Measurements from ENCODE around the gene GRIN2A. TPM values are rescaled to one million over a fixed set of nuclear protein-coding genes. Genes with fewer than 3 reads are reported as not detected.

The GRIN2A gene
- polyA plus RNA-seq, 4 donors, result 0.66 to 6.5 (median 5.9) TPM

DNA sequence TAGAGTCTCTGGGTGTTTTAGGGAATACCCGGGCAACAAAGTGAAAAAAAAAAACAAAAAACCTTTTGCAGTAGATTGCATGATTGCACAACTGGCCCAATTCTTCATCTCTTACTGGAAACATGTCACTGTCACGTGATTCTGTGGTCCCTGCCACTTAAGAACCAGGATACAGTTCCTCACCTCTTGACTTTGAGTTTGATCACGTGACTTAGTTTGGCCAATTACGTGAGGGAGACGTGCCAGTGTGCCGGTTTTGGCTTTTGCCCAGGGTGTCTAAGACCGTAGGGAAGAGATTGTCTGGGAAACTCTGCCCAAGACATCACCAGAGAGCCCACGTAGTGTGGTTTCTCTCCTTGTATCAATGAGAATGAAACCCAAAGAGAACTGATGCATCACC lies 88.7 kb downstream of the GRIN2A start:
- no peak for DNase-seq (ENCODE audit: low read depth in 4 of 4, low spot score in 3 of 4)

- no peak for DNase-seq (ENCODE audit: low read depth in 4 of 4, low spot score in 3 of 4)
Measured at GRCh38 chr16:10090816-10091215, 91.4 kb downstream of the GRIN2A start.

- DNase-seq (ENCODE audit: low read depth in 4 of 4, low spot score in 3 of 4), result no peak
Measured at GRCh38 chr16:10088380-10088793, 93.8 kb downstream of the GRIN2A start.

DNA sequence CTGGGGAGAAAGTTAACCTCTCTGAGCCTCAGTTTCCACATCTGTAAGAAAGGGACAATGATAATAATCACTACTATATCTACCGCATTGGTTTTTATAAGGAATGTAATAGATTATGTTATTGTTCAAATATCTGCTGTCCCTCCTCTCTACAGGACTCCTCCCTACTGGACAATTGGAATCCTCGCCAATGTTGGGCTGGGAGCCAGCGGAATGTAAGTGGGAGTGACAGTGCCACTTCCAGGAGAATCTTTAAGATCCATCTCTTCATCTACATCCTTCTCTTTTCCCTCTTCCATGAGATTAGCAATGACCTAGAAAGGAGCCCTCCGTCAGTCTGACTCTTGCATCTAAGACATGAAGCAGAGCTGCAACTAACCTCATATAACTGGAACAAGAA lies 95.1 kb downstream of the GRIN2A start:
- DNase-seq (ENCODE audit: low read depth in 4 of 4, low spot score in 3 of 4), result no peak

- DNase-seq (ENCODE audit: low read depth in 4 of 4, low spot score in 3 of 4), result no peak
Measured at GRCh38 chr16:10086620-10087019, 95.6 kb downstream of the GRIN2A start.

GRCh38 chr16:10085078-10085798 lies 97.0 kb downstream of the GRIN2A start:
- no peak for DNase-seq (ENCODE audit: low read depth in 4 of 4, low spot score in 3 of 4)

- DNase-seq (ENCODE audit: low read depth in 4 of 4, low spot score in 3 of 4), result no peak
Measured at GRCh38 chr16:10083301-10083700, 98.9 kb downstream of the GRIN2A start.

DNA sequence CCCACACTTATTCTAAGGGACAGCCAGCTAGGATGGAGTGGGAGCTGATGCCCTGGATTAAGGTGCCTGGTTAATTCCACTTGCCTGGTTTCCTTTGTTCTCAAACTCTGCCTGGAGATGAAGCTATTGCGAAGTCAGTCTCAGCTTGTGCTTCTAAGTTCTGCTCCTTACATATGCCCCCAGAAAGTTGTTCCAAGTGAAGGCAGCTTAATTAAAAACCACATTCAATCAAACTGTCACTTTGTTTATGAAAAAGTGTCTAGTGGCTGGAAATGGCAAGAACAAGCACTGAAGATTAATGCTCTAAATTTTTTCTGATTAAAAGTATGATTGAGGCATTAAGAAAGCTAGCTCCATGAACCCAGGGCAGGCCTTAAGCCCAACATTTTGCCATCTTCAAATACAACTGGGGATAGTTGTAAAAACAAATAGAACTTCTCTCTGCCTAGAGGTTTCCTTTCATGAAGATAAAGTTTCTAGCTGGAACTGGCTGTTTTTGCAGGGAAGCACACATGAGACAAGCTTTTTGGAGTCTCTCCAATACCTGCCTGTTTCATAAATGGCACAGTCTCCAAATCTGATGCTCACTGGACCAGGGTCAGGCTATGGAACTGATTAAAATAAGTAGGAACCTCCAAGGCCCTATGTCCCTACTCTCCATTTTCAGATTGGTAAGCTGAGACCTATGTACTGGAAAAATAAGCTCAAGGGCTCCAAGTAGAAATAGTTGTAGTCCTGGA lies 100.9 kb downstream of the GRIN2A start:
- DNase-seq (ENCODE audit: low read depth in 4 of 4, low spot score in 3 of 4), result no peak

DNA sequence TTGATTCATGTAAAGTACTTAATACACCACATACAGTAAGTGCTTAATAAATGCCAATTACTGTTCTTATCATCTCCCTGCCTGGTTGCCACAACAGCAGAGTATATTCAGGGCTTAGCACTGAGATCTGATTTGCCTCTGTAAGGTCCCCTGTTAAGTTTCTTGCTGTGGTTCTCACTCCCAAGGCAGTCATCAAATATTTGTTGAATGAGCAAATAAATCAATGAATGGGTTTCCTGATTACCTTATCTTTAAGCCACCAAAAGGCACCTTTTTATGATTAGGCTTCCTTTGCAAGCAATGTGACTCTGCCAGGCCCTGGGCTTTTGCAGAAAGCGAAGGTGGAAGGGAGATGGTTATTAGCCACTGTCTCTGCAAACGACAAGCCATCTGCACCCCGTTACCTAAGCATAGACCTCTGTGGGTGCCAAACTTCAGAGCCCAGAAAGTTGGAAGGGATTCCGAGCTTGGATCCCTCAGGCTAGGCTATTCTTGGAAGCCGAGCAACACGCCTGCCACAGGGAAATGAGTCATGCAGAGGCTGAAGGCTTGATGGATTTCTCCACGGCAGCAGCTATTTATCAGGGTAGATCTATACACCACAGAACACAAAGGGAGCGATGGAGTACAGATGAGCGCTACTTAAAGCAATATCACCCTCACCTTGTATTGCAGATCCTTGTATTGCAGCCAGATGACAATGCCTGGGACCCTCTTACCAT lies 102.0 kb downstream of the GRIN2A start:
- no peak for DNase-seq (ENCODE audit: low read depth in 4 of 4, low spot score in 3 of 4)

DNA sequence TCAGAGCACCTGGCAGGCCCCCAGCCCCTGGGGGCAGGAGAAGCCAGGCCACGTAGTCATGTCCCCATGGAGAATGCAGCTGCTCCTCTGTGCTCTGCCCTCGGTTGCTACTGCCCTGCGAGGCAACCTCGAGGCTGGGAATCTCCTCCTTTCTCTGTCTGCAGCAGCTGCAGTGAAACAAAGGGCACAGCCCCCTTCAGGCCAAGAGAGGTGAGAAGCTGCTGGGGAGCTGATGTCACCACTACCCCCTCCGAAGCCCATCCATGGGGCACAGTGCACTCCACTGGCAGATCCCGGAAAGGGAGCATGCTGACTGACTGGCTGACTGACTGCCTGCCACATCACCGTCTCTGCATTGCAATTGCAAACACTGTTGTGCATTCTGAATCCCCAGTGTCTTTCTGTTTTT lies 103.7 kb downstream of the GRIN2A start:
- DNase-seq (ENCODE audit: low read depth in 4 of 4, low spot score in 3 of 4), result no peak

- no peak for DNase-seq (ENCODE audit: low read depth in 4 of 4, low spot score in 3 of 4)
Measured at GRCh38 chr16:10077861-10078260, 104.4 kb downstream of the GRIN2A start.

DNA sequence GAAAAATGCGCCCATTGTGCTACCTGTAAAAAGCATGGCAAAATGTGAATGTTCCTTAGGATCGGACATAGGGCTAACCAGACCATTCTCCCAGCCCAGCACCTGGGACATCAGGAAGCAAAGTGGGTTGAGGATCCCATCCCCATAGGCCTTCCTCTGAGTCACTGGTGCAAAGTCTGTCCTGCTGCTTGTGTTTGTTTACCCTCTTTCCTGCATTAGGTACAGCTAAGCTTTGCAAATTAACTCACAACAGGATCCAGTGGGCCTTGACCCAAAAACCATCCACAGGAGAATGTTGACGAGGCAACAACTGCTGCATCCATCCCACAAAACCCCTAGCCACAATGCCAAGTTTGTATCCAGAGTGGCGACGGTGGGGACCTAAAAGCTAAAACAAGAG lies 106.2 kb downstream of the GRIN2A start:
- DNase-seq (ENCODE audit: low read depth in 4 of 4, low spot score in 3 of 4), result no peak

DNA sequence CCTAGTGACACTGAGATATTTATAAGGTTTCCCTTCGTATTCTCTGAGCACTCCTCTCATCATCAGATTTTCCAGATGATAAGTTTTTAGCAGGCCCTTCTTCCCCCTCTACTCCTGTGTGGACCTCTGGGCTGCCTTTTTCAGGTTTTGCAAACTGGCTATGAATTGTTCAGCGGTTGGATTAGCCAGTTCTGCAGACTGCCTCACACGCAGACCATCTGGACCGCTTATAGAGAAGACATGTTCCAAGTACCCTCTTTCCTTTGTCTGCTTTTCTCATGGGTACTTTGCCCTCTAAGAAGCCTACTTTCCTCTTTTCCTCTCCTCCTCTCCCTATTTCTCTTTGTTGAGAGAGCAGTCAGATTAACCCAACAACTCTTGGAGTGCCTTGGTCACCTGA lies 111.6 kb downstream of the GRIN2A start:
- no peak for DNase-seq (ENCODE audit: low read depth in 4 of 4, low spot score in 3 of 4)

GRCh38 chr16:10069374-10069773 lies 112.9 kb downstream of the GRIN2A start:
- DNase-seq (ENCODE audit: low read depth in 4 of 4, low spot score in 3 of 4), result no peak

GRCh38 chr16:10067835-10068234 lies 114.4 kb downstream of the GRIN2A start:
- DNase-seq (ENCODE audit: low read depth in 4 of 4, low spot score in 3 of 4), result no peak

- no peak for DNase-seq (ENCODE audit: low read depth in 4 of 4, low spot score in 3 of 4)
Measured at GRCh38 chr16:10067406-10067805, 114.8 kb downstream of the GRIN2A start.

DNA sequence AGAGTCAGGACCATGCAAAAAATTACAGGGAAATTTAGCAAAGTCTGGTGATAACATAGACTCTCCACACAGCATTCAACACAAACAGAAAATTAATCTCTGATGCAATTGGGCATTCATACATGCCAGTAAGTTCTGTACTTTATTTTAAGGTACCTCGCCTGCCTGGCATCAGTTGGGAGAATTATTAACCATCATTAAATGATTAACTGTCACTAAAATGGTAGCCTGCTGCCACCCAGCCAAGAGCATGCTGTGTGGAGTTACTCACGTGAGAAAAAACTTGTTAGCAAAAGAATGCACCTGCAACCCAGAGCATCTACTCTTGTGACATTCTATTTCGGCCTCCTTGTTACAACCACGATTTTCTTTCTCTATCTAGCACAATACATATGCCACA lies 117.2 kb downstream of the GRIN2A start:
- DNase-seq (ENCODE audit: low read depth in 4 of 4, low spot score in 3 of 4), result peak in 1 of 4 donors; percentile 22

DNA sequence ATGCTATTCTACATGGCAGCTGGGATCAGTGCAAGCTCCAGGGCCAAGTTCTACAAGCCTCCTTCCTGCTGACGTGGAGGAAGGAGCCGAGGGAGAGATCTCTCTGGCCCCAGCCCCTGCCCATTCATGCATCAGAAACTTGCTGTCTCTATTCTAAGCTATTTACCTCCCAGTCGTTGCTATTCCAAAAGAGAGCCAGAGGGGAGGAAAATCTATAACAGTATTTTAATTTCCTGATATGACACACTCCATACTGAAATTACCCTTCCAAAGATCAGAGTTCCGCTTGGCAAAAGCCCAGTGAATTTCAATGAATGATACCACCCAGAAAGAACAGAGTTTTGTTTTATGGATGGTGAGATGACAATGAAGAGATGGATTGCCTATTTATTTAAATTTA lies 133.4 kb downstream of the GRIN2A start:
- DNase-seq (ENCODE audit: low read depth in 4 of 4, low spot score in 3 of 4), result no peak

DNA sequence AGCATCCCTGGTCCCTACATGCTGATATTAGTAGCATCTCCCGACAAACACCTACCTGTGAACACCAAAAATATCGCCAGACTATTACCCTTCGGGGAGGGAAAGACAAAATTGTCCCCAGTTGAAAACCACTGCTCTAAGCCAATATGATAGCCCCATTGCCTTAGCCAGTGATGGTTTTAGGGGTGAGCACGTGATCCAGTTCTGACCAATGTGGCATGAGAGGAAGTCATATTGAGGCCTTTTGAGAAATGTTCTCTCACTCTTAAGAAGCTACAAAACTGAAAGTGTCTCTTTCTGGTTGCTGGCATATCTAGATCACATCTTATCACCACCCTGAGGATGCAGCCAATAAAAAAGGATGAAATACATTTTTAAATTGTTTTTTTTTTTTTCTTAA lies 136.3 kb downstream of the GRIN2A start:
- DNase-seq (ENCODE audit: low read depth in 4 of 4, low spot score in 3 of 4), result no peak

DNA sequence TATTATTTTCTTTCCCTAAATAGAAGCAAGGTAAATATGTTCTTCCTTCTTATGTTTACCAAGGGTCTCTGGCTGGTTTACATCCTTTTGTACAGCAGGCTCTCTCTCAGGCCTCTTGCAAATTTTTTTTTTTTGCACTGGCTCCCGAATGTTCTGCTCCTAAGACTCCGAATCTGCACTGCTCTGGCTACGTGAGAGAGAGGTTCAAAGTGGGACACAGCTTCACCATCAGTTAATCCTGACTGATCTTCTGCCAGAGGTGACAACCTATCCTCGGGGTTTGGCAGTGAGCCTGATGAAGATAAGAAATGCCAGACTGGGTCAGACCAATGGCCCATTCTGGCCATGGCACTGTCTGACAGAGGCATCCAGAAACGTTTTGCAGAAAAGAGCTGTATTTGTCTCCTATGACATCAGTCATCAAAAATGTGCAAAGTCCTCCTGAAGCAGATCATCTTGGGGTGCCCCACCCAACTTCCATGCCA lies 136.9 kb downstream of the GRIN2A start:
- DNase-seq (ENCODE audit: low read depth in 4 of 4, low spot score in 3 of 4), result no peak

Measured in left renal pelvis (tissue), 4 donors.